Raji (cell line): ENCODE measurements around the gene MRE11.

ENCODE experiments used
- POLR2A ChIP-seq: IDR thresholded peaks from 2 replicates; pipeline ENCODE4 v1.6.1; 2011; ENCODE audit warnings: low read depth, low read length, control low read depth; ENCODE audit not compliant: insufficient read depth

The MRE11 gene

GRCh38 chr11:94493281-94494125, at the start of gene MRE11, which contains the start of gene ANKRD49:
MRE11 (minus strand) TSS chr11:94493844; CDS start chr11:94492801, 1,043 bp downstream.
ANKRD49 (plus strand) TSS chr11:94493984; CDS start chr11:94496694, 2,710 bp downstream.
- TF ChIP-seq POLR2A: peak; percentile 78

- no peak for TF ChIP-seq POLR2A
These were observed 45.8 kb upstream of the MRE11 start for GRCh38 chr11:94539420-94539819.

GRCh38 chr11:94537031-94537600, 43.5 kb upstream of the MRE11 start:
- TF ChIP-seq POLR2A: no peak

- TF ChIP-seq POLR2A: no peak
These were observed 42.7 kb upstream of the MRE11 start for GRCh38 chr11:94536386-94536785.

- TF ChIP-seq POLR2A: no peak
These were observed 40.3 kb upstream of the MRE11 start for GRCh38 chr11:94533696-94534630.

GRCh38 chr11:94533206-94533605, 39.6 kb upstream of the MRE11 start:
- TF ChIP-seq POLR2A: no peak

GRCh38 chr11:94532211-94532610, 38.6 kb upstream of the MRE11 start:
- TF ChIP-seq POLR2A: no peak

- TF ChIP-seq POLR2A: no peak
These were observed 34.9 kb upstream of the MRE11 start for GRCh38 chr11:94528551-94528950.

GRCh38 chr11:94526645-94527438, 33.2 kb upstream of the MRE11 start:
- no peak for TF ChIP-seq POLR2A

GRCh38 chr11:94525546-94526324, 32.1 kb upstream of the MRE11 start:
- no peak for TF ChIP-seq POLR2A

GRCh38 chr11:94524341-94524740, 30.7 kb upstream of the MRE11 start:
- TF ChIP-seq POLR2A: no peak

- TF ChIP-seq POLR2A: no peak
These were observed 28.0 kb upstream of the MRE11 start for GRCh38 chr11:94521684-94522083.

- no peak for TF ChIP-seq POLR2A
These were observed 25.9 kb upstream of the MRE11 start for GRCh38 chr11:94519478-94520084.

- no peak for TF ChIP-seq POLR2A
These were observed 24.7 kb upstream of the MRE11 start for GRCh38 chr11:94518300-94518699.

GRCh38 chr11:94516725-94517124, 23.1 kb upstream of the MRE11 start:
- no peak for TF ChIP-seq POLR2A
